22Rv1 (cell line): ENCODE measurements around the gene PDE3B.

Experiments
- H3K27ac ChIP-seq: fragments of 450-650 bp; 2 replicates; pipeline ENCODE4 v1.5.1; 2017
- CTCF ChIP-seq: fragments of 450-650 bp; IDR thresholded peaks from 2 replicates; pipeline ENCODE4 v1.5.1; 2017; ENCODE audit warnings: mild to moderate bottlenecking
- ZFX ChIP-seq: fragments of 450-650 bp; IDR thresholded peaks from 2 replicates; pipeline ENCODE4 v1.6.1; 2017; ENCODE audit warnings: antibody characterized with exemption, borderline replicate concordance

The PDE3B gene

GRCh38 chr11:14641801-14642200 lies 1.8 kb upstream of the PDE3B start:
- TF ChIP-seq CTCF (no peak), ZFX (no peak)
- H3K27ac ChIP-seq: no peak overlapping the region

- no peak overlapping the region for H3K27ac ChIP-seq
- TF ChIP-seq CTCF (no peak), ZFX (no peak)
These were observed 1.2 kb upstream of the PDE3B start for GRCh38 chr11:14642453-14642852.

DNA sequence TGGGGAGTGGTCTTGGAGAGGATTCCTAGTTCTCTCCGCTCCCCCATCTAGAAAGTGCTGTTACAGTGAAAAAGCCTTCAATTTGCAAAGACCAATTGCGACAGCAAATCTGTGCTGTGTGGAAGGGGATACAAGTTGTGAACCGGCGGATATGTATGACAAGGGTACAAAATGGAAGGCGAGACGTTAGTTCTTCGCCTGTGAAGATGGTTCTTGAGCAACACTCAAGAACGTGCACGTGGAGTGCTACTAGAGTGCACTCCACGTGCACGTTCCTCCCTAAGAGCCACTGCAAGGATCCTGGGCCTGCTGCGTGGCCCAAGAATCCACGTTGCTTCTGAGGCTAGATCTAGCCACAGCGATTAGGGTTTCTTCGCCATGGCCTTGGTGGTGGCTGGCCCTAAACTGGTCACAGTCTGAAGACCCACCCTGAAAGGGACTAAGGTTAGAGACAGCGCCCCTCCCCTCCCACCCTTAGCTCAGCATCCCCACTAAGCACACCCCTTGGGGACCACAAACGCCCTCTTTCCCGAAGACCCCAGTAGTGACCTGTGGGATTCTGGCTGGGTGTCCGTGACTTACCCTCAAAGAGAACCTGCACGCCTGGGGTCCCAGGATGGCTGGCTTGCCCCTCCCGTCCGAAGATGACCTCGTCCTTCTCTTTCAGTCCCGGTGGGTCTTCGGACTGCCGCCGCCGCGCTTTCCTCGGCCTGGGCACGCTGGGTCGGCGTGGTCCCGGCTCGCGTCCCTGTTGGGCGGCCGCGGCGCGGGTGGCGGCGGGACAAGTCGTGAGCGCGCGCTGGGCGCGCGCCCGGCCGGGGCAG lies 519 bp upstream of the PDE3B start:
- H3K27ac ChIP-seq: peak overlapping the region; percentile 62

DNA sequence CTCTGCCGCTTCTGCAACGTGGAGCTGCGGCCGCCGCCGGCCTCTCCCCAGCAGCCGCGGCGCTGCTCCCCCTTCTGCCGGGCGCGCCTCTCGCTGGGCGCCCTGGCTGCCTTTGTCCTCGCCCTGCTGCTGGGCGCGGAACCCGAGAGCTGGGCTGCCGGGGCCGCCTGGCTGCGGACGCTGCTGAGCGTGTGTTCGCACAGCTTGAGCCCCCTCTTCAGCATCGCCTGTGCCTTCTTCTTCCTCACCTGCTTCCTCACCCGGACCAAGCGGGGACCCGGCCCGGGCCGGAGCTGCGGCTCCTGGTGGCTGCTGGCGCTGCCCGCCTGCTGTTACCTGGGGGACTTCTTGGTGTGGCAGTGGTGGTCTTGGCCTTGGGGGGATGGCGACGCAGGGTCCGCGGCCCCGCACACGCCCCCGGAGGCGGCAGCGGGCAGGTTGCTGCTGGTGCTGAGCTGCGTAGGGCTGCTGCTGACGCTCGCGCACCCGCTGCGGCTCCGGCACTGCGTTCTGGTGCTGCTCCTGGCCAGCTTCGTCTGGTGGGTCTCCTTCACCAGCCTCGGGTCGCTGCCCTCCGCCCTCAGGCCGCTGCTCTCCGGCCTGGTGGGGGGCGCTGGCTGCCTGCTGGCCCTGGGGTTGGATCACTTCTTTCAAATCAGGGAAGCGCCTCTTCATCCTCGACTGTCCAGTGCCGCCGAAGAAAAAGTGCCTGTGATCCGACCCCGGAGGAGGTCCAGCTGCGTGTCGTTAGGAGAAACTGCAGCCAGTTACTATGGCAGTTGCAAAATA lies 816 bp downstream of the PDE3B start:
- no peak; the same call in 1 of the 2 replicates for TF ChIP-seq CTCF
- no peak for TF ChIP-seq ZFX
- peak overlapping the region; percentile 62 for H3K27ac ChIP-seq

More for the DNA sequence above, 519 bp upstream of the PDE3B start:
- no peak for TF ChIP-seq CTCF
- TF ChIP-seq ZFX: no peak

- peak overlapping the region; percentile 62; the same call in 1 of the 2 replicates for H3K27ac ChIP-seq
These were observed 1.7 kb downstream of the PDE3B start for GRCh38 chr11:14645015-14645912.

More at GRCh38 chr11:14645015-14645912, 1.7 kb downstream of the PDE3B start:
- TF ChIP-seq ZFX (no peak), CTCF (no peak)
